HG03280 (cell line): ENCODE results near the gene FGGY.
"Not testable (repeated sequence)": the region's sequence is repeated elsewhere in the genome, so short reads cannot be mapped to it uniquely, and the experiment has no call there.

ENCODE experiments used
- ATAC-seq: cut with Tn5 transposase; IDR thresholded peaks from one replicate; pipeline ENCODE4 v1.9.1; 2021; ENCODE audit warnings: mild to moderate bottlenecking, moderate library complexity; ENCODE audit not compliant: unreplicated experiment

Gene FGGY

GRCh38 chr1:59561796-59562195 is 264.9 kb downstream of the FGGY start:
- ATAC-seq: no peak

GRCh38 chr1:59564192-59564891 is 267.4 kb downstream of the FGGY start:
- no peak for ATAC-seq

- ATAC-seq: no peak
Measured at GRCh38 chr1:59565611-59566410, 268.9 kb downstream of the FGGY start.

- no peak for ATAC-seq
Measured at GRCh38 chr1:59568158-59568935, 271.5 kb downstream of the FGGY start.

GRCh38 chr1:59569198-59569597 is 272.3 kb downstream of the FGGY start:
- ATAC-seq: no peak

GRCh38 chr1:59570524-59570923 is 273.6 kb downstream of the FGGY start:
- no peak for ATAC-seq

GRCh38 chr1:59574085-59574484 is 277.2 kb downstream of the FGGY start:
- ATAC-seq: no peak

- ATAC-seq: no peak
Measured at GRCh38 chr1:59577774-59578173, 280.9 kb downstream of the FGGY start.

- ATAC-seq: no peak
Measured at GRCh38 chr1:59579222-59579621, 282.3 kb downstream of the FGGY start.

GRCh38 chr1:59580257-59580656 is 283.4 kb downstream of the FGGY start:
- ATAC-seq: no peak

- not testable (repeated sequence) for ATAC-seq
Measured at GRCh38 chr1:59592410-59592809, 295.5 kb downstream of the FGGY start.

- ATAC-seq: no peak
Measured at GRCh38 chr1:59592924-59593323, 296.0 kb downstream of the FGGY start.

GRCh38 chr1:59593798-59594790 is 297.2 kb downstream of the FGGY start:
- no peak for ATAC-seq

- ATAC-seq: no peak
Measured at GRCh38 chr1:59595774-59596173, 298.9 kb downstream of the FGGY start.

GRCh38 chr1:59596432-59596831 is 299.5 kb downstream of the FGGY start:
- no peak for ATAC-seq

GRCh38 chr1:59596956-59597355 is 300.1 kb downstream of the FGGY start:
- ATAC-seq: no peak

- no peak for ATAC-seq
Measured at GRCh38 chr1:59597420-59598119, 300.7 kb downstream of the FGGY start.

- no peak for ATAC-seq
Measured at GRCh38 chr1:59598120-59598440, 301.2 kb downstream of the FGGY start.

- no peak for ATAC-seq
Measured at GRCh38 chr1:59601041-59601441, 304.1 kb downstream of the FGGY start.

- no peak for ATAC-seq
Measured at GRCh38 chr1:59601811-59602210, 304.9 kb downstream of the FGGY start.
